ENCODE measurements around the gene KCNIP4. TPM values are rescaled to one million over a fixed set of nuclear protein-coding genes. Genes with fewer than 3 reads are reported as not detected.

The KCNIP4 gene
- total and polyA plus RNA-seq, 2 donors (not counting 3 experiments of a cell fraction or from before 2014, with no cell fraction given): not detected

- dilution Hi-C loops (cut with MboI; ENCODE audit: extremely low pct_ligation_motif_present, low sequenced_read_pairs) (no loop called here), intact Hi-C loops (cut with micrococcal nuclease) (no loop called here)
- Histone ChIP-seq H3K4me3 (replicated peaks in 1 of 3; ENCODE audit: insufficient read depth in 1 of 3, low read depth in 1 of 3, low read length in 3 of 3) (no peak overlapping the region), H3K9me3 (replicated peaks; ENCODE audit: control insufficient read depth, insufficient read depth, low read length) (no peaks in the 10 kb centered on the region), H3K9me1 (replicated peaks; ENCODE audit: control insufficient read depth, extremely low read depth, insufficient read depth, low read length) (no peaks in the 10 kb centered on the region), H3K27me3 (ENCODE audit: control insufficient read depth in 2 of 2, insufficient read depth in 2 of 2, low read length in 2 of 2) (no peaks in the 10 kb centered on the region), H3K4me2 (ENCODE audit: insufficient read depth, low read length) (no peak overlapping the region), H3K4me1 (ENCODE audit: control insufficient read depth, extremely low read depth, insufficient read depth, low read length) (no peaks in the 10 kb centered on the region), H3K27ac (ENCODE audit: insufficient read depth, low read depth, low read length) (no peak overlapping the region), H3K79me2 (ENCODE audit: control insufficient read depth, insufficient read depth, low read length) (no peaks in the 10 kb centered on the region), H2AFZ (ENCODE audit: low read depth, low read length) (no peak overlapping the region), H3K36me3 (ENCODE audit: control insufficient read depth in 2 of 2, extremely low read depth in 1 of 2, insufficient read depth in 2 of 2, low read length in 2 of 2) (no peaks in the 10 kb centered on the region), H3K9ac (replicated peaks; ENCODE audit: extremely low read depth, insufficient read depth, low read length) (no peak overlapping the region), H4K20me1 (replicated peaks; ENCODE audit: control insufficient read depth, extremely low read depth, insufficient read depth, low read length) (no peaks in the 10 kb centered on the region)
- DNase-seq (ENCODE audit: low read depth, low spot score) (no peak), FAIRE-seq (peak; percentile 77)
- POLR2A ChIA-PET: no interaction called here
- CTCF ChIA-PET: interaction anchor here (1.2 to 1.4 kb wide), 2 partner anchors 20 to 70 kb away, joined by 3 to 10 read pairs; no protein-coding TSS in a partner anchor
- BruUV-seq (replicated peaks): no TSS peak
- no peak for TF ChIP-seq MYC (IDR thresholded peaks at IDR 0.05; ENCODE audit: low read depth, low read length)
- no peak for TF ChIP-seq GATA2 (IDR thresholded peaks at IDR 0.05; ENCODE audit: insufficient read depth, insufficient read length, low read depth, low read length)
- TF ChIP-seq POLR2AphosphoS5 (IDR thresholded peaks at IDR 0.05; ENCODE audit: insufficient read depth, low read depth, low read length): no peak
These were observed 89.6 kb downstream of the KCNIP4 start for GRCh38 chr4:21858971-21859370.

GRCh38 chr4:21856754-21857153 lies 91.8 kb downstream of the KCNIP4 start:
- intact Hi-C loops (cut with micrococcal nuclease) (no loop called here), dilution Hi-C loops (cut with MboI; ENCODE audit: extremely low pct_ligation_motif_present, low sequenced_read_pairs) (no loop called here)
- ChIA-PET POLR2A (no interaction called here), CTCF (no interaction called here)
- Histone ChIP-seq H3K4me1 (ENCODE audit: control insufficient read depth, extremely low read depth, insufficient read depth, low read length) (no peaks in the 10 kb centered on the region), H3K36me3 (ENCODE audit: control insufficient read depth in 2 of 2, extremely low read depth in 1 of 2, insufficient read depth in 2 of 2, low read length in 2 of 2) (no peaks in the 10 kb centered on the region), H3K79me2 (ENCODE audit: control insufficient read depth, insufficient read depth, low read length) (no peaks in the 10 kb centered on the region), H3K4me2 (ENCODE audit: insufficient read depth, low read length) (no peak overlapping the region), H3K9me1 (replicated peaks; ENCODE audit: control insufficient read depth, extremely low read depth, insufficient read depth, low read length) (no peaks in the 10 kb centered on the region), H3K4me3 (replicated peaks in 1 of 3; ENCODE audit: insufficient read depth in 1 of 3, low read depth in 1 of 3, low read length in 3 of 3) (no peak overlapping the region), H3K27ac (ENCODE audit: insufficient read depth, low read depth, low read length) (no peak overlapping the region), H3K27me3 (ENCODE audit: control insufficient read depth in 2 of 2, insufficient read depth in 2 of 2, low read length in 2 of 2) (no peaks in the 10 kb centered on the region), H2AFZ (ENCODE audit: low read depth, low read length) (no peak overlapping the region), H3K9ac (replicated peaks; ENCODE audit: extremely low read depth, insufficient read depth, low read length) (no peak overlapping the region), H3K9me3 (replicated peaks; ENCODE audit: control insufficient read depth, insufficient read depth, low read length) (no peaks in the 10 kb centered on the region), H4K20me1 (replicated peaks; ENCODE audit: control insufficient read depth, extremely low read depth, insufficient read depth, low read length) (no peaks in the 10 kb centered on the region)
- no peak for FAIRE-seq
- DNase-seq (ENCODE audit: low read depth, low spot score): no peak
- BruUV-seq (replicated peaks): no TSS peak
- TF ChIP-seq POLR2A (IDR thresholded peaks at IDR 0.05; ENCODE audit: low read depth, low read length) (no peak), MYC (IDR thresholded peaks at IDR 0.05; ENCODE audit: low read depth, low read length) (no peak), FOS (IDR thresholded peaks at IDR 0.05; ENCODE audit: borderline replicate concordance, insufficient read depth, low read length) (no peak), JUN (IDR thresholded peaks at IDR 0.05; ENCODE audit: borderline replicate concordance, insufficient read depth, insufficient read length, low read depth) (no peak), EZH2 (IDR thresholded peaks at IDR 0.05; ENCODE audit: borderline replicate concordance, low read depth, low read length, severe bottlenecking) (no peak)

Data from endothelial cell of umbilical vein (primary cell).